Measurements from ENCODE around the gene TPM4. TPM values are rescaled to one million over a fixed set of nuclear protein-coding genes. Genes with fewer than 3 reads are reported as not detected.

The TPM4 gene
- total and polyA plus RNA-seq, 2 donors, result 131 to 253 TPM

GRCh38 chr19:16045893-16046292 lies 30.4 kb upstream of the TPM4 start:
- Histone ChIP-seq H3K27me3 (ENCODE audit: control insufficient read depth in 2 of 2, insufficient read depth in 1 of 2, low read length in 1 of 2) (no peaks in the 10 kb centered on the region), H3K36me3 (ENCODE audit: control insufficient read depth in 2 of 2, insufficient read depth in 2 of 2, low read length in 1 of 2) (no peaks in the 10 kb centered on the region), H3K9me3 (ENCODE audit: control insufficient read depth in 2 of 2, insufficient read depth in 1 of 2, low read length in 1 of 2) (no peaks in the 10 kb centered on the region), H3K4me1 (ENCODE audit: control insufficient read depth in 2 of 2, insufficient read depth in 2 of 2, low read length in 2 of 2) (peaks cover 0 to 6% of the 10 kb centered on the region in 2 donors), H3K27ac (ENCODE audit: low read depth in 1 of 2, low read length in 1 of 2) (no peak overlapping the region), H3K4me3 (ENCODE audit: low read length in 2 of 2) (no peak overlapping the region)
- no peak for DNase-seq (ENCODE audit: low read depth in 6 of 9, low spot score in 9 of 9)
- 93% methylated on average over 4 of the region's 4 CpGs for WGBS

- H3K9me3 ChIP-seq (ENCODE audit: control insufficient read depth in 2 of 2, insufficient read depth in 1 of 2, low read length in 1 of 2), result no peaks in the 10 kb centered on the region
- no peaks in the 10 kb centered on the region for H3K36me3 ChIP-seq (ENCODE audit: control insufficient read depth in 2 of 2, insufficient read depth in 2 of 2, low read length in 1 of 2)
- no peak for DNase-seq (ENCODE audit: low read depth in 6 of 9, low spot score in 9 of 9)
- no peak overlapping the region for H3K4me3 ChIP-seq (ENCODE audit: low read length in 2 of 2)
- H3K27ac ChIP-seq (ENCODE audit: low read depth in 1 of 2, low read length in 1 of 2), result no peak overlapping the region
- H3K4me1 ChIP-seq (ENCODE audit: control insufficient read depth in 2 of 2, insufficient read depth in 2 of 2, low read length in 2 of 2), result no peaks in the 10 kb centered on the region
- 95% methylated on average over 3 of the region's 3 CpGs for WGBS
- H3K27me3 ChIP-seq (ENCODE audit: control insufficient read depth in 2 of 2, insufficient read depth in 1 of 2, low read length in 1 of 2), result no peaks in the 10 kb centered on the region
Measured at GRCh38 chr19:16048583-16048982, 27.7 kb upstream of the TPM4 start.

DNA sequence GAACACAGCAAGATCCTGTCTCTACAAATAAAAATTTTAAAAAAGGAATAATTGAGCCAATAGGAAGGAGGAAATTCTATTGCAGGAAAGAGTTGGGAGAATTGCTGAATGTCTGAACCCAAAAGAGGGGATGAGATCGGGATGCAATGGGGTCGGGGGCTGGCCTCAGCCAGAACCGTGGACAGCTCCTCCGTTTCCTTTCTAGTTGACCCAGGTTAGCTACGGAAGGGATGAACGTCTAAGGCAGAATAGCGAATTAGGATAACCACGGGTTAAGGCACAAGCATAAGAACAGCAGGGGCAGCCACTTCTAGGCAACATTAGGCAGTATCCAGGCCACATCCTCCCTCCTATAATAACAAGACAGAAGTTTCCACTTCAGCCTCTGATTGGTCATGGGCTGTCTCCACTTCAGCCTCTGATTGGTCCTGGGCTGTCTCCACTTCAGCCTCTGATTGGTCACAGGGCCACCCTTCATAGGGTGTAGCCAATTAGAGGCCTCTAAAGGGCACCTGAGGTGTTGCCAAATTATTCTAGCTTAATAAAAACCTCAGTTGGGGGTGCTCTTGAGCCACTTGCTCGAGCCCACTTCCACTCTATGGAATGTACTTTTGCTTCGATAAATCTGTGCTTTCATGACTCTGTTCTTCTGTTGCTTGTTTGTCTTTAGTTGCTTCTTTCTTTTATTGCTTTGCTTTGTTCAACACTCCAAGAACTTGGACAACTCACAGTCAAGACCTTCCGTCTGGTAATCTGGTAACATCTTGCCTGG lies 24.9 kb upstream of the TPM4 start:
- H3K27me3 ChIP-seq (ENCODE audit: control insufficient read depth in 2 of 2, insufficient read depth in 1 of 2, low read length in 1 of 2), result no peaks in the 10 kb centered on the region
- 56% methylated on average over 11 of the region's 11 CpGs for WGBS
- H3K4me3 ChIP-seq (ENCODE audit: low read length in 2 of 2), result no peak overlapping the region
- H3K4me1 ChIP-seq (ENCODE audit: control insufficient read depth in 2 of 2, insufficient read depth in 2 of 2, low read length in 2 of 2), result no peaks in the 10 kb centered on the region
- peak in 1 of 9 donors; percentile 39 for DNase-seq (ENCODE audit: low read depth in 6 of 9, low spot score in 9 of 9)
- no peak overlapping the region for H3K27ac ChIP-seq (ENCODE audit: low read depth in 1 of 2, low read length in 1 of 2)
- H3K36me3 ChIP-seq (ENCODE audit: control insufficient read depth in 2 of 2, insufficient read depth in 2 of 2, low read length in 1 of 2), result no peaks in the 10 kb centered on the region
- H3K9me3 ChIP-seq (ENCODE audit: control insufficient read depth in 2 of 2, insufficient read depth in 1 of 2, low read length in 1 of 2), result no peaks in the 10 kb centered on the region

DNA sequence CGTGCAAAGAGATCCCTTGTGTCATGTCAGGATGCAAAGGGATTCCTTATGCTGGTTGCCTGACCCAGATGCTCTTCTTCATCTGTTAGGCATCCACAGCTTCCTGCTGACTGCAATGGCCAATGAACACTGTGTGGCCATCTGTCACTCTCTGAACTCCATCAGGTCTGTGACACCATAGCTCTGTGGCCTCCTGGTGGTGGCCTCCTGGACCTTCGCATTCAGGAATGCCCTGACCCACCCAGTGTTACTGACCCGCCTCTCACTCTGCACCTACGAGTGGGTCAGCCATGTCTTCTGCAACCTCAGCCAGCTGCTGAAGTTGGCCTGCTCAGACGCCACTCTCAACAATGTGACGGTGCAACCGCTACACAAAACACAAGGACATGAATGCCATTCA lies 23.9 kb upstream of the TPM4 start:
- no peaks in the 10 kb centered on the region for H3K4me1 ChIP-seq (ENCODE audit: control insufficient read depth in 2 of 2, insufficient read depth in 2 of 2, low read length in 2 of 2)
- H3K27me3 ChIP-seq (ENCODE audit: control insufficient read depth in 2 of 2, insufficient read depth in 1 of 2, low read length in 1 of 2), result no peaks in the 10 kb centered on the region
- H3K27ac ChIP-seq (ENCODE audit: low read depth in 1 of 2, low read length in 1 of 2), result no peak overlapping the region
- DNase-seq (ENCODE audit: low read depth in 6 of 9, low spot score in 9 of 9), result no peak
- no peaks in the 10 kb centered on the region for H3K36me3 ChIP-seq (ENCODE audit: control insufficient read depth in 2 of 2, insufficient read depth in 2 of 2, low read length in 1 of 2)
- no peaks in the 10 kb centered on the region for H3K9me3 ChIP-seq (ENCODE audit: control insufficient read depth in 2 of 2, insufficient read depth in 1 of 2, low read length in 1 of 2)
- no peak overlapping the region for H3K4me3 ChIP-seq (ENCODE audit: low read length in 2 of 2)
- WGBS, result 82% methylated on average over 7 of the region's 7 CpGs

GRCh38 chr19:16057062-16057461 lies 19.2 kb upstream of the TPM4 start:
- DNase-seq (ENCODE audit: low read depth in 6 of 9, low spot score in 9 of 9), result no peak
- Histone ChIP-seq H3K9me3 (ENCODE audit: control insufficient read depth in 2 of 2, insufficient read depth in 1 of 2, low read length in 1 of 2) (no peaks in the 10 kb centered on the region), H3K27me3 (ENCODE audit: control insufficient read depth in 2 of 2, insufficient read depth in 1 of 2, low read length in 1 of 2) (no peaks in the 10 kb centered on the region), H3K27ac (ENCODE audit: low read depth in 1 of 2, low read length in 1 of 2) (no peak overlapping the region), H3K4me3 (ENCODE audit: low read length in 2 of 2) (no peak overlapping the region), H3K36me3 (ENCODE audit: control insufficient read depth in 2 of 2, insufficient read depth in 2 of 2, low read length in 1 of 2) (no peaks in the 10 kb centered on the region), H3K4me1 (ENCODE audit: control insufficient read depth in 2 of 2, insufficient read depth in 2 of 2, low read length in 2 of 2) (no peaks in the 10 kb centered on the region)
- WGBS, result 60% methylated on average over 5 of the region's 5 CpGs

- no peak overlapping the region for H3K27ac ChIP-seq (ENCODE audit: low read depth in 1 of 2, low read length in 1 of 2)
- DNase-seq (ENCODE audit: low read depth in 6 of 9, low spot score in 9 of 9), result no peak
- no peaks in the 10 kb centered on the region for H3K36me3 ChIP-seq (ENCODE audit: control insufficient read depth in 2 of 2, insufficient read depth in 2 of 2, low read length in 1 of 2)
- H3K4me1 ChIP-seq (ENCODE audit: control insufficient read depth in 2 of 2, insufficient read depth in 2 of 2, low read length in 2 of 2), result no peaks in the 10 kb centered on the region
- WGBS, result 78% methylated on average over 2 of the region's 2 CpGs
- no peaks in the 10 kb centered on the region for H3K27me3 ChIP-seq (ENCODE audit: control insufficient read depth in 2 of 2, insufficient read depth in 1 of 2, low read length in 1 of 2)
- H3K4me3 ChIP-seq (ENCODE audit: low read length in 2 of 2), result no peak overlapping the region
- peaks cover 0 to 4% of the 10 kb centered on the region in 2 donors for H3K9me3 ChIP-seq (ENCODE audit: control insufficient read depth in 2 of 2, insufficient read depth in 1 of 2, low read length in 1 of 2)
Measured at GRCh38 chr19:16060294-16060693, 16.0 kb upstream of the TPM4 start.

DNA sequence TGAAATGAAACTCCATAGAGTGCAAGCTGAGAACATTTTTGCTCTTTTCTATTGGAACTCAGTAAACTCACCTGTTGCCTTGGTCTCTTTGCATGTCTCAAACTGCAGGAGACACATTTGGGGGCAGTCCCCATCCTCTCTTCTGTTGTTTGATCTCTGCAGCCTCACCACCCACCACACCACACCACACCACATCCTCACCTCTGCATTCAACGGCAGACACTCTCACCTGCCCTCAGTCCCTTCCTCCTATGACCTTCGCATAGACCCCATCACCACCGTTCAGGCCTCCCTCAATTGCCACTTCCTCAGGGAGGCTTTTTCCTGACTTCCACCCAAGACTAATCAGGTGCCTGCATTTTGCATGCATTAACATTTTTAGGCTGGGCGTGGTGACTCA lies 14.4 kb upstream of the TPM4 start:
- no peak for DNase-seq (ENCODE audit: low read depth in 6 of 9, low spot score in 9 of 9)
- H3K9me3 ChIP-seq (ENCODE audit: control insufficient read depth in 2 of 2, insufficient read depth in 1 of 2, low read length in 1 of 2), result peaks cover 0 to 4% of the 10 kb centered on the region in 2 donors
- WGBS, result 50% methylated on average over 4 of the region's 4 CpGs

GRCh38 chr19:16062789-16063188 lies 13.5 kb upstream of the TPM4 start:
- WGBS, result 92% methylated on average over 2 of the region's 2 CpGs
- H3K27ac ChIP-seq (ENCODE audit: low read depth in 1 of 2, low read length in 1 of 2), result no peak overlapping the region
- H3K36me3 ChIP-seq (ENCODE audit: control insufficient read depth in 2 of 2, insufficient read depth in 2 of 2, low read length in 1 of 2), result no peaks in the 10 kb centered on the region
- H3K4me1 ChIP-seq (ENCODE audit: control insufficient read depth in 2 of 2, insufficient read depth in 2 of 2, low read length in 2 of 2), result peaks cover 0 to 2% of the 10 kb centered on the region in 2 donors
- no peaks in the 10 kb centered on the region for H3K27me3 ChIP-seq (ENCODE audit: control insufficient read depth in 2 of 2, insufficient read depth in 1 of 2, low read length in 1 of 2)
- DNase-seq (ENCODE audit: low read depth in 6 of 9, low spot score in 9 of 9), result peak in 3 of 9 donors; percentile 69 to 78 (median 74)
- H3K4me3 ChIP-seq (ENCODE audit: low read length in 2 of 2), result no peak overlapping the region
- H3K9me3 ChIP-seq (ENCODE audit: control insufficient read depth in 2 of 2, insufficient read depth in 1 of 2, low read length in 1 of 2), result peaks cover 0 to 4% of the 10 kb centered on the region in 2 donors

More for the DNA sequence above, 14.4 kb upstream of the TPM4 start:
- Histone ChIP-seq H3K36me3 (ENCODE audit: control insufficient read depth in 2 of 2, insufficient read depth in 2 of 2, low read length in 1 of 2) (no peaks in the 10 kb centered on the region), H3K27ac (ENCODE audit: low read depth in 1 of 2, low read length in 1 of 2) (no peak overlapping the region), H3K27me3 (ENCODE audit: control insufficient read depth in 2 of 2, insufficient read depth in 1 of 2, low read length in 1 of 2) (no peaks in the 10 kb centered on the region), H3K4me3 (ENCODE audit: low read length in 2 of 2) (no peak overlapping the region), H3K4me1 (ENCODE audit: control insufficient read depth in 2 of 2, insufficient read depth in 2 of 2, low read length in 2 of 2) (peaks cover 0 to 2% of the 10 kb centered on the region in 2 donors)

DNA sequence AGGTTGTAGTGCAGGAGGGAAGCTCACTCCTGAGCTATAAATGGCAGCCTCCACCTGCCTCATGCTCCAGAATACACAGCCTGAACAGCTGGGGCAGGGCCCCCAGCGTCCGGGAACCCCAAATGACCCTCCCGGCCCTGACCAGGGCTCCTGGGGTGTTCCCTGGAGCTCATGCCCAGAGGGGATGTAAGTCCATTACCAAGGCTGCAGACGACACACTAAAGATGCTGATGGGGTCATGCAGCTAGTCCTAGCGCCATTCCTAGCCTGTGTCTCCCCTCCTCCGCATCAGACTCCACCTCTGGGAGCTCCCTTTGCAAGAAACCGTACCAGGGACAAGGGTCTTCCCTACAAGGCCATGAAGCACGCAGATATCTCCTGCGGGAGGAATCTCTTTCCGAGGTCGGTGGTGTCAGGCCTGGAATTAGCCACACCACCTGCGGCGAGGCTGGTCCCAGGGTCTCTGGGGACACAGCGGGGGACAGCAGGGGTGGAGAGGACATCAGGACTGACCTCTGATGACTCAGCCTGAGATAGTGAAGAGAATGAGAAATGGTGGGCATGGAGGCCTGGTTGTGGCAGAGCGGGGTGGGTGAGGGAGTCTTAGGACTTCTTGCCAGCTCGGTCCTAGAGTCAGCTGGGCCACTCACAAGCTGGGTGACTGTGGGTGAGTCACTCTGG lies 11.9 kb upstream of the TPM4 start:
- Histone ChIP-seq H3K9me3 (ENCODE audit: control insufficient read depth in 2 of 2, insufficient read depth in 1 of 2, low read length in 1 of 2) (peaks cover 0 to 4% of the 10 kb centered on the region in 2 donors), H3K27ac (ENCODE audit: low read depth in 1 of 2, low read length in 1 of 2) (no peak overlapping the region), H3K27me3 (ENCODE audit: control insufficient read depth in 2 of 2, insufficient read depth in 1 of 2, low read length in 1 of 2) (no peaks in the 10 kb centered on the region), H3K4me3 (ENCODE audit: low read length in 2 of 2) (no peak overlapping the region), H3K4me1 (ENCODE audit: control insufficient read depth in 2 of 2, insufficient read depth in 2 of 2, low read length in 2 of 2) (peaks cover 0 to 2% of the 10 kb centered on the region in 2 donors), H3K36me3 (ENCODE audit: control insufficient read depth in 2 of 2, insufficient read depth in 2 of 2, low read length in 1 of 2) (no peaks in the 10 kb centered on the region)
- WGBS, result 97% methylated on average over 16 of the region's 16 CpGs
- no peak for DNase-seq (ENCODE audit: low read depth in 6 of 9, low spot score in 9 of 9)

All from thymus (tissue), 11 donors.